DMS53 (cell line): ENCODE data around the gene SPECC1L.
"Not testable (repeated sequence)": the region's sequence is repeated elsewhere in the genome, so short reads cannot be mapped to it uniquely, and the experiment has no call there.

Source experiments
- DNase-seq: peaks from one replicate; lab custom pipeline; 2025; lab: John Stamatoyannopoulos, UW

SPECC1L gene

DNA sequence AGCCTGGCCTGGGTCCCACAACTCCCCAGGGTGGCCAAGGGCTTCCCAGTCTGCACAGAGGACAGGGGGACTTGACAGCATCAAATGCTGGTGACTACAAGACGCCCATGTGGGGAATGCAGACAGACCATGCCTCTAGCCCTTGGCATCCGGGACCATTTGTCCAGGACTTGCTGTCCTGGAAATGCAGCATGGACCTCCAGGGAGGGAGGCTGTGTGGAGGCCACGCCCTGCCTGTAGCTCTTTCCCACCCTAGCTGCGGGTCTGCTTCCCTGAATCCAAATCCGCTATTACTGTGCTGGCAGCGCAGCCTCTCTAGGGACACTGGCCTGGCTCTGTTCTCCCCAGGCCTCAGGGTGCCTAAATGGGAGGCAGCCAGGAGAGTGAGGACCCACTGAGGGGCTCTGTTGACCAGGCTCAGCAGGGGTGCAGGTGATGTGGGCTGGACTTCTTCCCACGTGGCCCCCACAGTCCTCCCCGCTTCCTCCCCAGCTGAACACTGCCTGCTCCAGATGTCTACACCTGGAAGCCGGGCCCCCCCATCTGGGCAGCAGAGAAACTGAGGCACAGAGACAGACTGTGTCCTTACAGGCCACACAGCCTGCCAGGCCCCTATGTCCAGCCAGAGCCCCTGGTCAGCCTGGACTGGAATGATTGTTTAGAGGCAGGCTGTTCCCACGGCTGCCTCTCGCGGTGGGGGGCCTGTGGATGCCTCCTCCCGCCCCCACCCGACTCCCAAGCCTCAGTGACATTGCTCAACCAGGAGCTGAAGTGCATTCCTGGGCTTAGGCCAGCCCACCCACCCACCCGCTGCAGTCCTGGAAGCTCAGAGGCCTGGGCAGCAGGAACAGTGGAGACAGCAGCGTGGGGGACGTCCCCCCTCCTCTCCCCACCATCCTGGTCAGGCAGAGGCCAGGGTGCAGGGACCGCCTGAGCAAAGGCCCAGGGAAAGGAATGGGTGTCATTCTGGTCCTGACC lies 24.8 kb upstream of the SPECC1L start:
- not testable (repeated sequence) for DNase-seq

DNA sequence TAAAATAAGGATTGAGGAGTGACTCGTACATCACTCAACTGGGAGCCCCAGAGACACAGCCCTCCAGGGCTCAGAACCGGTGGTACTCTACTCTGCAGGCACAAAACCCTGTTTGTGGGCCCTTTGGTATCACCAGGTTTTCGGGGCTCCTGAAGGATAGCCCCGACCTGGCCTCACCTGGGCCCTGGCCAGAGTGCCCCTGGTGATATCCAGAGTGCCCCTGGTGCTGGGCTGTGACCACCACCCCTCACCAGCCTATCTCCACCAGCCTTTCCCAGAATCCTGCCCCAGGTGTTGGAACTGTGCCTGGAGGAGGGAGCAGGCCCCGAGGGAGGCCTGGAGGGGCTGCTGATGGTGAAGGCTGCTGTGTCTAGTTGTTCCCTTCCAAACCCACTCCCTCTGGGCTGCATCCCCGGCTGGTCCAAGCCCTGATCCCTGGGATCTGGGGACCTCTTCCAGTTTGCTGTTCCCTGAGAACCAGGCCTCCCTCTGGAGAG lies 23.6 kb upstream of the SPECC1L start:
- no peak for DNase-seq

DNA sequence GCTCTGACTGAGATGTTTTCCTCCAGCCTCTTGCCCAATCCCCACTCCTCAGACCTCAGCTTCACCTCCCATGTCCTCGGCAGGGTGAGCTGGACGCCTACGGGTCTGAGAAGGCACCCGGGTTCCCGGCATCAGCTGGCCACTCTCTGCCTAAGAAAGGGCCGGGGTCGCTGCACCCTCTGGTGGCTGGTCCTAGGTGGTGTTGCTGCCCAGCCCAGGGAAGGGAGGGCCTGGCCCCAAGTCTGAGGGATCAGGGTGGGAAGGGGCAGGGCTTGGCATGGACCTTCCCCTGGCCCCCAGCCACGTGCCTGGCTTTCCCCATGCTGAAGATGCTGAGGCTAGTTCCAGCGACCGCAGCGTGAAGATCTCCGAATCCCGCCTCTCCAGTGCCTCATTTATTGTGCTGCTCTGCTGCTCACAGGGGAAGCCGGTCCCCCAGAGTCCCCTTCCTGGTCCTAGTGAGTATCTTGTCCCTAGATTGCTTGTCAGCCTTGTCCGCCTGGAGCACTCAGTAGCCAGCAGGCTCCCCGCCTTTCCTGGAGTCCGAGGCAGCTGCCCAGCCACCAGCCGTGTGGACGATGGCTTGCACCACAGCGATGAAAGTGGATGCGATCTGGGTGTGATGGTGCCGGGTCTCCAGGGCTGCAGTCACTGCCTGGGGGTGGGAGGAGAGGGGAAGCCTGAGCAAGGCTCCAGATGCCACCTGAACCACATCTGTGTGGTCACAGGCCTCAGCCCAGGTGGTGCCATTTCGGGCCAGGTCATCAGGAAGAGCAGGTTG lies 22.9 kb upstream of the SPECC1L start:
- peak; percentile 60 for DNase-seq

DNA sequence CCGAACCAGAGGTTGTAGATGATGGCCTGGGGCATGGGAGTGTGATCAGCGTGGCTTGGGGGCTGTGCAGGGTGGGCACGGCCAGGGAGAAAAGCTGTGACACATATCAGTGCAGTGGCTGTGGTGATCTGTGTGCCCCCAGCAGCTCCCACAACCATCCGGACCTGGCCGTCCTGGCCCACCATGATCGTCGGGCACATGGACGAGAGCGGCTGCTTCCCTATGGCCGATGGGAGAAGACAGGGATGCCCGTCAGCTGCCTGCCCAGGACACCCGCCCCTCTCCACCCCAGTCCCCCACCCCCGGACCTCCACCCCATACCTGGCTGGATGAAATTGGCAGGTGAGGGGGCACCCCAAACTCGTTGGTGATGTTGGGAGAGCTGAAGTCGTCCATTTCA lies 22.0 kb upstream of the SPECC1L start:
- DNase-seq = not testable (repeated sequence)

DNA sequence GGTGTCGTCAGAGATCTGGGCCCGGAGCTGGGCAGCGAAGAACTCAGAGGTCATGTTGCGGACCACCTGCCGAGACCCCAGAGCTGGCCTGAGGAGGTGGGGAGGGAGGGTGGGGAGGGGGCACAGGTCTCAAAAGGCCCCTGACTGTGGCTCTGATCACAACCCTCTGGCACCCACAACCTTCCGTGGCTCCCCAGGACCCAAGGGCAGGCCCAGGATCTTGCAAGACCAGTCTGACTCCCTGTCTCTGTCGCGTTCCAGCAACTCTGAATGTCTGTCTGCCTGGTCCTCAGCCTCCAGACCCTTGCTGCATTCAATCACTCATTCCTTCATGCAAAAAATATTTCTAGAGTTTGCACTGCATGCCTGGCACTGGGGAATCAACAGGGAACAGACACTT lies 21.2 kb upstream of the SPECC1L start:
- DNase-seq = not testable (repeated sequence)

DNA sequence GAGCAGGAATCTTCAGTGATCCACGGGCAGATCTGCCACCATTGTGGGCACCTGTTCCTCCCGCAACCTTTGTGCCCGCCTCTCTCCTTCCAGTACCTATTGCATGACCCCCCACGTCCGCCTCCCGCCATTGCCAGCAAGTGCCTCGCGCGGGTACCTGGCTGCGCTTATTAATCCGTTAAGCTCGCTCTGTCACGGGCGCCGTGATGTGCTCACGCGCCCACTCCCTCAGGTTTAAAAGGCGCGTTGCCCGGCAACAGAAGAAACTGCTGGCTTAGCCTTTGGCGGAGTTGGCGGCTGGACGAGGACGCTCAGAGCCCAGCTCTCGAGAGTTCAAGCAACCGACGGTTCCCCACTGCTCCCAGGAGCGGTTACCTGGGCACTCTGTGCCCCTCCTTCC lies 19.3 kb upstream of the SPECC1L start:
- DNase-seq = not testable (repeated sequence)

DNA sequence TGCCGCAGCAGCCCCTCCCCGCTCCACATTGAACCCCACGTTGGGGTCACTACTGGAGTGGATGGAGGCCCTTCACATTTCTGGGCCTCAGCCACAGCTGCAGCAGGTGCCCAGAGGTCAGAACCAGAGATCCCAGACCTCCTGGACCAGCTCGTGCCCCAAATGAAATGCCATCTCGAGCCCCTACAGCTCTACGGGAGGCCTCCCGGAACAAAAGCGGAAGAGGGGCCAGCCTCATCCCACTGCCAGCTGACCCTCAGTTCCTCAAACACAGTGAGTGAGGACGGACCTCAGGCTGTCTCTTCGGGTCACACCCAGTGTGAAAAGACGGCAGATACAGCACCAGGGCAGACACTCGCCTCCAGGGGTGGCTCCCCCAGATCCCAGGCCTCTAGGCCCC lies 17.5 kb upstream of the SPECC1L start:
- not testable (repeated sequence) for DNase-seq

DNA sequence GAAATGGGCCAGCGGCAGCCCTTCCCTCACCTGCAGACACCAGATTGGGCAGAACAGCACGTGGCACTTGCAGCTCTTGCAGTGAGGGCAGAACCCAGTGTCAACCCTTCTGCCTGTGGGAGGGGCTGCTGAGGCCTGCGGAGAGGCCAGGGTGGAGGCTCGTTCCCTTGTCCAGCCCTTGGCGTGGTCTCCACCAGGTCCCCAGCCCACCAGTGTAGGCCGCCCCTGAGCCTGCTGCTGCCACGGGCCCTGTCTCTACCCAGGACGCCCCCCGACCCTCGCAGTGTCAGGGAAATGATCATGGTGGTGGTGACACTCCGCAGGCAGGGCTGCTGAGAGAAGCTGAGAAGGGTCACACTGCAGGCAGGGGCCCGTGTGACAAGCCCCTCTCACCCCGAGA lies 14.5 kb upstream of the SPECC1L start:
- DNase-seq = not testable (repeated sequence)

DNA sequence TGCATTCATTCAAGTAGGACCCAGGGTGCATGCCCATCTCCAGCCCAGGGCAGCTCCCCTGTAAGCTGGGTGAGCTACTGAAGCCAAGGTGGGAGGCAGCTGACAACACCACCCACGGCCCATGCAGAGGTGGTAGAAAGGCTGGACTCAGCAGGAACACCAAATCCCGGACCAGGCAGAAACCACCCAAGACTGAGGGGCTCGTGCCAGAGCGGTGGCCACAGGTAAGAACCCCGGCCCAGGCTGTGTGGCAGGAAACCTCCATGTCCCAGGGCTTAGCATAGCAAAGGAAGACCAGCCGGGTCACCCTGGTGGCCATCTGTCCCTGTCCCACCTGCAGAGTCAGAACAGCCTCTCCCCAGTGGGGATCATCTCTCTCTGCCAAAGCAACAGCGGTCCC lies 13.9 kb upstream of the SPECC1L start:
- DNase-seq = not testable (repeated sequence)

DNA sequence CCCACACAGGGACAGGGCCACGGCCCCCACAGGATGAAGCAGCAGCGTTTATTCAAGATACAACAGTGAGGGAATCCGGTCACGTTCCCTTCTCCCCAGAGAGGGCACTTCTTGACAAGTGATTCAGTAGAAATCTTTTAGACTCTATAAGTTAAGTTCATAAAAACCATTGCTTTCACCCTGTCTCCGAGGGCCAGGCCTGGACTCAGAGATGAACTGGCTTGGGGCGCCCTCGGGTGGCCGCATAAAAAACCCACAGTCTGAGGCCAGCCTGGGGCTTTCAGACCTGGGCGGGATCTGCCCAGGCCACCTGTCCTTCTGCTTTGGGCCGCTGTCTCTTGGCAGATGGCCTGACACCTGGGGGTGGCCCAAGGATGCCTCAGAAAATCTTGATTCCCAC lies 11.2 kb upstream of the SPECC1L start:
- DNase-seq = peak; percentile 74

DNA sequence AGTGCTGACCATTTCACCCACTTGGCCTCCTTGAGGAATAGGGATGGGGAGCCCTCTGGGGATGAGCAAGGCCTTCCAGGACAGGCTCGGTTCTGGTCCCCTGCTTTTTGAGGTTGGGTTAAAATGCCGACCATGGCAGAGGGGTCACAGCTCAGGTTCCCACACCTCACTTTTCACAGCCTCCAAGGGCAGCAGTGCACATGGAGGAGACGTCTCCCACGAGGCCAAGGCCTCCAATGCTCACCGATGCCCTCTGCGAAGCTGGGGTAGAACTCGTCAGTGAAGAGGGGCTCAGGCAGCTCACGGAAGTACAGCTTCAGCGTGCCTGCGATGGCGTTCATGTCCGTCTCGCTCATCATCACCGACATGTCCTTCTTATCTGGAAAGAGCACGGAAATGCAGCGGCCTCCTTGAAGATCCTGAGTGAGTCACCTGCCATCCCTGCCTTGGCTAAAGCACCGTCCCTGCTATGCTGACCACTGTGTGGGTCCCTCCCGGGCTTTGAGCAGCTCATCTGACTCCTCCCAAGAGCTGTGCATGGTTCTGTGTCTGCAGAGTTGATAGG lies 8.4 kb upstream of the SPECC1L start:
- not testable (repeated sequence) for DNase-seq

DNA sequence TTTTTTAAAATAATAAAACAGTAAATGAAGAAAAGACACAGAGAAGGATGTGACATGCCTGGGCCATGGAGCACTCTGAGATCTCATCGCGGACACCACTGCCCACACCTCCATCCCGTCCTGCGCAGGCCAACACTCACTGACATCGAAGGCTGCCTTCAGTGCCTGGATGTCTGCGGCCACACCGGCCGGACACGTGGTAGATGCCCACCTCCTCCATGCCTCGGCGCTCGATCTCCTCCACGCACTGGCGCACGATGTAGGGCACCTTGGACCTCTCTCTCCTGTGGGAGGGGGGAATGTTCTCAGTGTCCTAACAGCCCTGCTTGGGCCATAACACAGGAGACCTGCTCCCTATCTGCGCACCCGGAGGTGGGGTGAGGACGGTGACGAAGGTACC lies 7.2 kb upstream of the SPECC1L start:
- not testable (repeated sequence) for DNase-seq

DNA sequence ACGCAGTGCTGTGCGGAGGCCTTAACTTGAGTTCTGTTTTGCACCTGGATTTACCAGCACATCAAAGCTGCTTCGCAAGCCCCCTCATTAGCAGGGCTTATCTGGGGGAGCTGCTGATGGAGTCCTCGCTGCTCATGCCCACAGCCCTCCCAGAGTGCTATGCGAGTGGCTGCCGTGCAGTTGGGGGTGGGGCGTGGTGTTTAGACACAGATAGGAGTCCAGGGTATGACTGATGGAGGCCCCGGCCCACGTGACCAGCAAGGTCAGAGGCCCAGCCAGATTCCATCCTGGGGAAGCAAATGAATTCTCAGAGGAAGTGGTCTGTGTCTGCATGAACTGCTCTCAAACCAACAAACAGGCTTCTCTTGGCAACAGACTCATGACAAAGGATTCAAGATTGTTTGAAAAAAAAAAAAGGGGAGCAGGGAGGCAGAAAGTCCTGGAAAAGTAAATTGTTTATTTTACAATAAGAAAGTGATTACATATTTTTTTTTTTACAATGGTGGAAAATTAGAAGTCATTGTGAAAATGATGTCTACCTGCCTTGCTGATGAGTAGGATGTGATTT lies 6.2 kb upstream of the SPECC1L start:
- DNase-seq = not testable (repeated sequence)

DNA sequence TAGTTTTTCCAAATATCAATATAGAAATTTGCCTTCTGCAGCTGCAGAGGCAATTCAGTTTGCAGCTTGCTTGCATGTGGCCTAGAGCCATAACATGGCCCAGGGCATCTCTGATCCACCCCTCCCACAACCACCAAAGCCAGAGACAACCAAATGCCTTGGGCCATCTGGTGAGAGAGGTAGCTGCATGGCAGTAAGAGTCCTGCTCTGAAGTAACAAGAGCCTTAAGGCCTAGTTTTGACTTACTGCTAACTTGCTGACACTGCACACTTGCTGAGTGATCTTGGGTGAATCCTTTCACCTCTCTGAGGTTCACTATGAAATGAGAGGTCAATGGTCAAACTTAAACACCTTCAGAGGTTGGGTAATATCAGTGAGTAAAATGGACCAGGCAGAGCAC lies 4.9 kb upstream of the SPECC1L start:
- DNase-seq = no peak

DNA sequence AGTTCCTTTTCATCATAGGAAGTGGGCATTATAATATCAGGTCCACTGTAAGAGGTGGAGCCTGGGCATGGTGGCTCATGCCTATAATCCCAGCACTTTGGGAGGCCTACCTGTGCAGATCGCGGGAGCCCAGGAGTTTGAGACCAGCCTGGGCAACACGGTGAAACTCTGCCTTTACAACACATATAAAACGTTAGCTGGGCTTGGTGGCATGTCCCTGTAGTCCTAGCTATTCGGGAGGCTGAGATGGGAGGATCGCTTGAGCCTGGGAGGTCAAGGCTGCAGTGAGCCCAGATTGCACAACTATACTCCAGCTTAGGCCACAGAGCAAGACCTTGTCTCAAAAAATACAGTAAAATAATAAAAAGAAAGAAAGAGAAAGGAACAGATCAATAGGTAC lies 4.1 kb upstream of the SPECC1L start:
- DNase-seq = not testable (repeated sequence)

DNA sequence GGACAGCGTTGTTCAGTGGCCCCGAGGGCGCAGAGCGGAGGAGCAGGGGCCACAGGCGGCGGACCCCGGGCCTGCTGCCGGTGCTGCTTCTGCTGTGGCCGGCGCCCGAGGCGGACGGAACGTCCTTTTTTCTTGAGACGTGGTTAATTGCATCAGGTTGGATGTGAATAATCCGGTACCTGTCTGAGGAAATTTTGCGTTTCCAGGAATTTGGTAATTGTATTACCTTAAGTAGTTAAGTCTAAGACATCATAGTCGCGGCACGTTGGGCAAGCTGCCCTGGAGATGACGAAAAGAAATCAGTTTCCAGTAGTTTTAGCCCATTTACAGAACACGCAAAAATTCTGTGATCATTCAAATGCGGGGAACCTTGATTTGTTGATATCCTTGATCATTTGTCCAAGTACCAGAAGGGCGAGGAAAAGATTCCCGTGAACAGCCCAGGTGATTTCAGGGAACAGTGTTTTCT lies 789 bp downstream of the SPECC1L start:
- peak; percentile 50 for DNase-seq

DNA sequence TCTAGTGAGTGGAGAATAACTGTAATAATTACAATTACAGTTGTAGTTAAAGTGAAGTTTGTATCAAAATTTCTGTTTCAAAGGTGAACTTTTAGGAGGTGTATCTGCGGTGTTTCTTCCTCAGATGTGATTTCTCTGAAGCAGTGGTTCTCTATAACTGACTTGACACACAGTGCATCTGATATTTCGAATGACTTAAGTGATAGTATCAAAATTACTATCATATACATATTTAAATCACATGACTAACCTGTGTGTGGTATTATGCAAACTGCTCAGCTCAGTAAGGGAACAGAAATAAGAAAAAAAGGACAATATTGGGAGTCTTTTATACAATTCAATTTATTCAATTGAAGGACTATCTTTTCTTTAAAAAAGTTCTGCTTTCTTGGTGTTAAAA lies 2.4 kb downstream of the SPECC1L start:
- DNase-seq = not testable (repeated sequence)

DNA sequence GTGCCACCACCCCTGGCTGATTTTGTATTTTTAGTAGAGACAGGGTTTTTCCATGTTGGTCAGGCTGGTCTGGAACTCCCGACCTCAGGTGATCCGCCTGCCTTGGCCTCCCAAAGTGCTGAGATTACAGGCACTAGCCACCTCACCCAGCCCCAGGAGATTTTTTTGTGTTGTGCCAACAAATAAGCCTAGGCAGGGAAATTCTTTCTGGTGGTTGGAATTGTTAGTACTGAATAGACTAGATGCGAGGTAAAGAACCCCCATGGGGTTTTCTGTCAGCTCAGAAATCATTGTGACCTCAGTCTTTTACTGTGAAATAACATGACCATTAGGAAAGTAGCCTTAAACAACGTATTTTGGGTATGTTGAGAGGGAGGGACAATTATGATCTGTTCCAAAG lies 3.3 kb downstream of the SPECC1L start:
- not testable (repeated sequence) for DNase-seq

DNA sequence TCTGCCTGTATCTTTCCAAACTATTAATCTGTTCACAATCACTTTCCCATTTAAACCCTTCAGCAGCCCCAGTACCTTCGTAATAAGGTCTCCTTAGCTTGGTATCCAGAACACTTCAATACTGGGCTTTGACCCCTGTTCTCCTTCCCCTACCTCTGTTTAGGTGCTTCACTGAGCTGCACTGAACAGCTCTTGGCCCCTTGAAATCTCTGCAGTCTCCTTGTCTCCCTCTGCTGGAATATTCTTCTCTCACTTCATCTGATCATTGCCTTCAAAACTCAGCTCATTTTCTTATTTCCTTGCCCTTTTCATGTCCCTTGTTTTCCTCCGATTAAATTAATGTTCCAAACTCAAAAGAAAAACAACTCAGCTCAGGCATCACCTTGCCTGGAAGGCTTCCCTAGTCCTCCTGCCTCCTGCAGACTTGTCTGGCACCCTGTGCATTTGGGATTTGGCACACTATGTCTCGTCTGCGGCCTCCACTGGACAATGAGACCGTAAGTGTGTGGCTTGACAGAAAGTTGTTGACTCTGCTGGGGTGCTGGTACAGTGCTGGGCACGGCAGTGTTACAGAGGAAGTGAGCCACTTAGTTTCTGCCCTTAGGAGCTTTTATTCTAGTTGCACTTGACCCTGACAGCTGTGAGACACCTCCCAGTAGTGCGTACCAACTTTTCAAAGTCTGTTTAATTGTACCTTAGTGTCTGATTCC lies 4.2 kb downstream of the SPECC1L start:
- DNase-seq = not testable (repeated sequence)

DNA sequence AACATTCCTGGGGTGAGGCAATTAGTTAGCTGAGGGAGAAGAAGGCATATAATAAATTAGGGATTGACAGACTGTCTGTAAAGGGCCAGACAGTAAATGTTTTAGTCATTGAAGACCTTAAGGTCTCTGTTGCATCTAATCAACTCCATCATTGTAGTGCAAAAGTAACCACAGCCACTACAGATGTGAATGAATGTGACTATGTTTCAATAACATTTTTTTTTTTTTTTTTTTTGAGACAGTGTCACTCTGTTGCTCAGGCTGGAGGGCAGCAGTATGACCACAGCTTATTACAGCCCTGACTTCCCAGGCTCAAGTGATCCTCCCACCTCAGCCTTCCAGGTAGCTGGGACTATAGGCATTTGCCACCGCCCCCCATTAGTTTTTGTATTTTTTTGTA lies 9.7 kb downstream of the SPECC1L start:
- DNase-seq = not testable (repeated sequence)

DNA sequence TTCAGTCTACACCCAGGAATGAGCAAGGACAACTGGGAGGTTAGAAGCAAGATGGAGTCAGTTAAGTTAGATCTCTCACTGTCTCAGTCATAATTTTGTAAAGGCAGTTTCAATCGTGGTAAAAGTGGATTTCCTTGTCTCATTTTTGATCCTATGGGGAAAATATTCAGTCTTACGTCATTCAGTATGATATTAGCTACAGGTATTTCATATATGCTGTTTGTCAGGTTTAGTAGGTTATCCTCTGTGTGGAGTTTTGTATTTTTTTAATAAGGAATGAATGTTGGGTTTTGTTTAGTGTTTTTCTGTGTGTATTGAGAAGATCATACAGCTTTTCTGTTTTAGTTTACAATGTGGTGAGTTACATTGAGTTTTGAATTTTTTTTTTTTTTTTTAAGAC lies 11.8 kb downstream of the SPECC1L start:
- no peak for DNase-seq
